HepG2 (cell line): ENCODE measurements around the gene PRR36. TPM values are rescaled to one million over a fixed set of nuclear protein-coding genes. Genes with fewer than 3 reads are reported as not detected.

ENCODE experiments used
- ATAC-seq: fragments of 200-7000 bp; cut with Tn5 transposase; 3 replicates; pipeline ENCODE4 v1.9.1; 2020; ENCODE audit warnings: mild to moderate bottlenecking, moderate library complexity
- BruUV-seq: library from RNA; stranded (reverse); fragments of 400-500 nt; replicated peaks from 2 replicates; lab custom pipeline; 2021; lab: Mats Ljungman, UMichigan
- CTCF ChIA-PET: fragments of 300-600 bp; formaldehyde crosslinking; extraction: SDS; loops from one replicate; lab custom pipeline; 2021; ENCODE audit warnings: low total read pairs, inconsistent platforms, low intra/inter-chr PET ratio; lab: Yijun Ruan, JAX
- POLR2A ChIA-PET: fragments of 350-600 bp; sonication (Branson Sonifier 250); formaldehyde crosslinking; loops from one replicate; lab custom pipeline; 2020; ENCODE audit warnings: antibody characterized with exemption, inconsistent platforms; lab: Yijun Ruan, JAX
- DNase-seq: peaks from one replicate; pipeline ENCODE4 v3.0.0-alpha.2; 2015; ENCODE audit warnings: low spot score
- FAIRE-seq: peaks from 3 replicates; lab custom pipeline; 2011; peaks lifted over from hg19 to GRCh38; lab: Jason Lieb, UNC
- H2AFZ ChIP-seq: one replicate; pipeline ENCODE4 v1.6.1; 2011; ENCODE audit warnings: low read length, inconsistent platforms
- H3K27ac ChIP-seq: fragments of 300-600 bp; 3 replicates; pipeline ENCODE4 v1.8.0; 2011; ENCODE audit warnings: mixed run types, mild to moderate bottlenecking, mixed read lengths, low read length, inconsistent platforms; ENCODE audit not compliant: insufficient read depth; ENCODE audit errors: extremely low read length
- H3K27me3 ChIP-seq, 2 experiments: fragments of 200-600 bp in 1 of 2; 2 replicates in 1 of 2; 3 replicates in 1 of 2; pipeline versions ENCODE4 v1.6.0 to v1.8.0; 2011; ENCODE audit warnings: low read length in 2 of 2, mild to moderate bottlenecking in 2 of 2, moderate library complexity in 2 of 2, inconsistent platforms in 1 of 2; ENCODE audit not compliant: insufficient read depth in 2 of 2, control insufficient read depth in 1 of 2
- H3K36me3 ChIP-seq, 2 experiments: fragments of 200-600 bp in 1 of 2; replicated peaks in 1 of 2; 2 replicates in 1 of 2; 3 replicates in 1 of 2; pipeline versions ENCODE4 v1.5.1 to v1.8.0; 2011; ENCODE audit warnings: low read length in 2 of 2, inconsistent platforms in 1 of 2; ENCODE audit not compliant: insufficient read depth in 2 of 2, control insufficient read depth in 1 of 2
- H3K4me1 ChIP-seq: 2 replicates; pipeline ENCODE4 v1.5.1; 2012; ENCODE audit warnings: low read length, inconsistent platforms; ENCODE audit not compliant: insufficient read depth
- H3K4me2 ChIP-seq: 2 replicates; pipeline ENCODE4 v1.6.0; 2011; ENCODE audit warnings: low read depth, low read length, inconsistent platforms
- H3K4me3 ChIP-seq, 3 experiments: fragments of 200-600 bp in 1 of 3; sonication (generic), shearing (Covaris generic) in 1 of 3; replicated peaks in 1 of 3; 2 replicates each; pipeline ENCODE4 v1.5.1; 2011 to 2016; ENCODE audit warnings: low read length in 3 of 3, inconsistent platforms in 2 of 3, low read depth in 2 of 3, mild to moderate bottlenecking in 2 of 3, control low read depth in 1 of 3, mixed read lengths in 1 of 3; ENCODE audit not compliant: insufficient read depth in 1 of 3
- H3K79me2 ChIP-seq: one replicate; pipeline ENCODE4 v1.6.1; 2011; ENCODE audit warnings: low read length, inconsistent platforms; ENCODE audit not compliant: insufficient read depth
- H3K9ac ChIP-seq: 2 replicates; pipeline ENCODE4 v1.6.0; 2011; ENCODE audit warnings: mild to moderate bottlenecking, low read depth, low read length, inconsistent platforms; ENCODE audit not compliant: insufficient read depth
- H3K9me3 ChIP-seq: 2 replicates; pipeline ENCODE4 v1.5.1; 2012; ENCODE audit warnings: mild to moderate bottlenecking, low read length
- H4K20me1 ChIP-seq: 2 replicates; pipeline ENCODE4 v1.6.0; 2011; ENCODE audit warnings: inconsistent platforms, mild to moderate bottlenecking, low read length, moderate library complexity; ENCODE audit not compliant: insufficient read depth
- AHDC1 ChIP-seq: sonication (generic); formaldehyde crosslinking; IDR thresholded peaks from 2 replicates; pipeline ENCODE4 v1.5.1; 2020; ENCODE audit warnings: mild to moderate bottlenecking, missing genetic modification reagents, borderline replicate concordance
- AKAP8 ChIP-seq: sonication (generic); formaldehyde crosslinking; IDR thresholded peaks from 2 replicates; pipeline ENCODE4 v1.5.1; 2020; ENCODE audit warnings: mild to moderate bottlenecking, missing genetic modification reagents
- ARHGAP35 ChIP-seq: sonication (generic); formaldehyde crosslinking; IDR thresholded peaks from 2 replicates; pipeline ENCODE4 v1.9.0; 2022; ENCODE audit warnings: mild to moderate bottlenecking, inconsistent platforms, moderate library complexity, missing genetic modification reagents, borderline replicate concordance
- CBFB ChIP-seq: sonication (generic); formaldehyde crosslinking; IDR thresholded peaks from 2 replicates; pipeline ENCODE4 v1.4.0; 2020; ENCODE audit warnings: missing genetic modification reagents
- FOXP1 ChIP-seq, 2 experiments: fragments of 450-650 bp in 1 of 2; IDR thresholded peaks; 2 replicates each; pipeline ENCODE4 v1.6.1; 2017 to 2018; ENCODE audit warnings: antibody characterized with exemption in 1 of 2
- KMT2B ChIP-seq: IDR thresholded peaks from 2 replicates; pipeline ENCODE4 v1.6.1; 2016; ENCODE audit warnings: missing genetic modification reagents, missing compliant biosample characterization
- PITX1 ChIP-seq: sonication (generic); formaldehyde crosslinking; IDR thresholded peaks from 2 replicates; pipeline ENCODE4 v1.5.1; 2020; ENCODE audit warnings: mild to moderate bottlenecking, missing genetic modification reagents
- PREB ChIP-seq: sonication (generic); formaldehyde crosslinking; IDR thresholded peaks from 2 replicates; pipeline ENCODE4 v1.4.0; 2020; ENCODE audit warnings: missing genetic modification reagents
- RFX3 ChIP-seq: IDR thresholded peaks from 2 replicates; pipeline ENCODE4 v1.6.1; 2016; ENCODE audit warnings: missing biosample characterization, missing genetic modification reagents
- SETDB1 ChIP-seq: sonication (generic); formaldehyde crosslinking; IDR thresholded peaks from 2 replicates; pipeline ENCODE4 v1.5.1; 2020; ENCODE audit warnings: missing genetic modification reagents, mild to moderate bottlenecking, borderline replicate concordance
- SMAD3 ChIP-seq: sonication (generic); formaldehyde crosslinking; IDR thresholded peaks from 2 replicates; pipeline ENCODE4 v1.4.0; 2020; ENCODE audit warnings: missing genetic modification reagents
- TAF15 ChIP-seq: fragments of 200-400 bp; formaldehyde crosslinking; IDR thresholded peaks from one replicate; pipeline ENCODE4 v1.6.1; 2018; ENCODE audit warnings: mild to moderate bottlenecking, low read depth, low read length; ENCODE audit not compliant: poor library complexity, severe bottlenecking
- TEAD3 ChIP-seq: optimal IDR thresholded peaks from 2 replicates; pipeline ENCODE3; 2016; ENCODE audit warnings: borderline replicate concordance
- ZNF354B ChIP-seq: sonication (generic); formaldehyde crosslinking; IDR thresholded peaks from 2 replicates; pipeline ENCODE4 v1.8.0; 2022; ENCODE audit warnings: mild to moderate bottlenecking, missing genetic modification reagents
- ZNF639 ChIP-seq: conservative IDR thresholded peaks from 2 replicates; pipeline ENCODE4 v1.6.1; 2018; ENCODE audit warnings: missing genetic modification reagents
- ZNF678 ChIP-seq: sonication (generic); formaldehyde crosslinking; IDR thresholded peaks from 2 replicates; pipeline ENCODE4 v1.4.0; 2020; ENCODE audit warnings: mild to moderate bottlenecking, missing genetic modification reagents
- ZNF766 ChIP-seq: sonication (generic); formaldehyde crosslinking; IDR thresholded peaks from 2 replicates; pipeline ENCODE4 v1.5.0; 2020; ENCODE audit warnings: missing genetic modification reagents, borderline replicate concordance
- WGBS: methylation state at CpG from one replicate; pipeline ENCODE4 v1.1.6; 2017; ENCODE audit warnings: low lambda C conversion rate; 5-methylcytosine and 5-hydroxymethylcytosine counted together
- in situ Hi-C: cut with HindIII; loops from 2 replicates; pipeline ENCODE4 v1.10.0; 2017; ENCODE audit warnings: low pct_unique_long_range_greater_than_20kb; ENCODE audit not compliant: extremely low pct_ligation_motif_present
- intact Hi-C: fragments of 100-400 bp; cut with micrococcal nuclease; formaldehyde crosslinking; loops from one replicate; pipeline ENCODE4 v1.10.0; 2022; ENCODE audit not compliant: unreplicated experiment
- polyA plus RNA-seq, 8 experiments: library from polyadenylated mRNA; depleted of rRNA in 3 of 8; stranded (reverse) in 7 of 8; unstranded in 1 of 8; fragments of >200 nt; fragmentation: Illumina TruSeq in 4 of 8; extraction: Trizol in 4 of 8; gene quantifications; 2 replicates each; pipeline versions ENCODE4 v1.2.1 to v1.2.3, GENCODE V29; 2011 to 2016; ENCODE audit warnings: low read depth in 4 of 8, missing spikeins in 1 of 8, mixed read lengths in 1 of 8; ENCODE audit not compliant: insufficient read depth in 1 of 8
- total RNA-seq, 5 experiments: library from RNA; depleted of rRNA; stranded (reverse); fragments of >200 nt; fragmentation: Illumina TruSeq; extraction: Trizol; gene quantifications; 2 replicates each; pipeline ENCODE4 v1.2.3, GENCODE V29; 2016; ENCODE audit warnings: low read depth in 1 of 5

The PRR36 gene
- total and polyA plus RNA-seq, 2 of the 13 experiments (the other 11 are each of a cell fraction or from before 2014, with no cell fraction given): 0.07 to 0.17 TPM

GRCh38 chr19:7898967-7899366 is 24.8 kb upstream of the PRR36 start (continued):
- TF ChIP-seq ZNF678 (CRISPR knock-in tag): no peak
- no peak for TF ChIP-seq SMAD3
- TF ChIP-seq ZNF639: no peak
- no peak for TF ChIP-seq TAF15
- TF ChIP-seq PREB (CRISPR knock-in tag): no peak
- no peak for TF ChIP-seq FOXP1 (IDR thresholded peaks at IDR 0.05)
- TF ChIP-seq FOXP1 (CRISPR knock-in tag; IDR thresholded peaks at IDR 0.05): no peak
- TF ChIP-seq SETDB1 (CRISPR knock-in tag): no peak

GRCh38 chr19:7897292-7897691 is 23.1 kb upstream of the PRR36 start:
- DNase-seq: peak; percentile 86
- no peak overlapping the region for H3K4me3 ChIP-seq
- BruUV-seq: no TSS peak
- no peak overlapping the region for H2AFZ ChIP-seq
- H3K4me2 ChIP-seq: peak overlapping the region; percentile 31; the same call in 1 of the 2 replicates
- H3K9ac ChIP-seq: no peak overlapping the region
- no peaks in the 10 kb centered on the region for H3K79me2 ChIP-seq
- H4K20me1 ChIP-seq: no peaks in the 10 kb centered on the region
- peak; percentile 72 for ATAC-seq
- H3K9me3 ChIP-seq: no peaks in the 10 kb centered on the region
- 25% methylated on average over 11 of the region's 11 CpGs for WGBS
- FAIRE-seq: peak; percentile 84
- peaks cover 56% of the 10 kb centered on the region for H3K4me1 ChIP-seq
- POLR2A ChIA-PET: interaction anchor here (0.7 to 2.8 kb wide), 11 partner anchors 9 to 105 kb away, joined by 3 to 34 read pairs (median 5); partner anchors contain the start of genes LRRC8E, SNAPC2 and TIMM44
- CTCF ChIA-PET: no interaction called here
- H3K27ac ChIP-seq: peak overlapping the region; percentile 59
- in situ Hi-C loops (no loop called here), intact Hi-C loops (no loop called here)
- H3K36me3 ChIP-seq: peaks cover 9 to 15% of the 10 kb centered on the region in 2 experiments; a peak in 2 of 5 replicates
- no peaks in the 10 kb centered on the region for H3K27me3 ChIP-seq
- TF ChIP-seq ZNF766 (0 out of 2 replicates have a peak, but pooled peaks have one; percentile 43), AKAP8 (CRISPR knock-in tag) (peak; percentile 72; the same call in 1 of the 2 replicates), TEAD3 (CRISPR knock-in tag) (peak; percentile 33), RFX3 (CRISPR knock-in tag) (no peak), ZNF354B (no peak), PITX1 (peak; percentile 92), CBFB (CRISPR knock-in tag) (no peak), KMT2B (CRISPR knock-in tag) (peak; percentile 31; the same call in 1 of the 2 replicates), AHDC1 (peak; percentile 73; the same call in 1 of the 2 replicates), ARHGAP35 (CRISPR knock-in tag) (no peak)
